HUES64 (cell line): ENCODE results near the gene TARS3.

ENCODE experiments used
- H3K27ac ChIP-seq: 2 replicates; pipeline ENCODE4 v1.7.0; 2013; ENCODE audit warnings: low read depth, low read length, inconsistent platforms
- H3K27me3 ChIP-seq: 2 replicates; pipeline ENCODE4 v1.6.1; 2013; ENCODE audit warnings: mild to moderate bottlenecking, low read length; ENCODE audit not compliant: insufficient read depth
- H3K36me3 ChIP-seq: 2 replicates; pipeline ENCODE4 v1.6.1; 2013; ENCODE audit warnings: mild to moderate bottlenecking, low read length; ENCODE audit not compliant: insufficient read depth
- H3K4me1 ChIP-seq: 2 replicates; pipeline ENCODE4 v1.6.1; 2013; ENCODE audit warnings: mild to moderate bottlenecking, low read length, moderate library complexity; ENCODE audit not compliant: insufficient read depth
- H3K4me3 ChIP-seq: 2 replicates; pipeline ENCODE4 v1.5.1; 2013; ENCODE audit warnings: mild to moderate bottlenecking, low read length, moderate library complexity
- H3K9ac ChIP-seq: 2 replicates; pipeline ENCODE4 v1.6.1; 2013; ENCODE audit warnings: mild to moderate bottlenecking, low read depth, low read length
- H3K9me3 ChIP-seq: 2 replicates; pipeline ENCODE4 v1.6.1; 2013; ENCODE audit warnings: low read depth, low read length; ENCODE audit not compliant: insufficient read depth
- WGBS: fragments of 150-250, 120-280 bp; methylation state at CpG from one replicate; pipeline ENCODE4 v1.1.7; 2013; ENCODE audit warnings: missing lambda C conversion rate; 5-methylcytosine and 5-hydroxymethylcytosine counted together

The TARS3 gene

DNA sequence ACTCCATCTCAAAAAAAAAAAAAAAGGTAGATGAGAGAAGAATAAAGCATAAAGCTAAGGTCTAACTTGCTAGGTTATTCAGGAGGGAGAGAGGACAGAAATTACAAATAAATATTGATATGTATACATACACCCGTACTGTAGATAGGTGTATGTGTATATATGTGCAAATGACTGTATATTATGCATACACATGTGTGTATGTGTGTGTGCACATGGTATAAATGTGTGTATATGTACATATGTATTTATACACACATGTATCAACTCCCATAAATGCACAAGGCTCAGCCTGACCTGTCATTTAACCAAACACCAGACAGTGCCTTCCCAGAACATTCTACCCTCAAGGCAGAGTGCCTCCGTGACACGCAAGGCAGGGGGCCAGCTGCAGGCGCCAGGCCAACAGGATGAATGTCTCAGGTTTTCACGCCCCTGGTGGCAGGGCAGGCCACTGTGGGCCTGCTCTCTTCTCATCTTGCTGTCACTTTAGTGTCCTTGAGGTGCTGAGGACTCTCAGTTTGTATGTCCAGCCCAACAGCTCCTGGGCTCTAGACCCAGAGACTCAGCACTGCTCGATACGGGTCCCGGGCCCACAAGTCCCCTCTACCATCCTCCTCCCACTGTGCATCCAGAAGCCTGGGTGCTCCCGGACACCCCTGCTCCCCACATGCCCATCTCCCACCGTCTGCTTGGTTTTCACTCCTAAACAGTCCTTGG, 112.5 kb downstream of the TARS3 start:
- no peak overlapping the region for H3K27ac ChIP-seq
- H3K9me3 ChIP-seq: no peaks in the 10 kb centered on the region
- H3K4me3 ChIP-seq: no peak overlapping the region
- no peaks in the 10 kb centered on the region for H3K36me3 ChIP-seq
- 94% methylated on average over 9 of the region's 10 CpGs for WGBS
- H3K4me1 ChIP-seq: peaks cover 7% of the 10 kb centered on the region
- H3K27me3 ChIP-seq: peaks cover 2% of the 10 kb centered on the region
- no peak overlapping the region for H3K9ac ChIP-seq

- Histone ChIP-seq H3K27ac (no peak overlapping the region), H3K9me3 (no peaks in the 10 kb centered on the region), H3K27me3 (no peaks in the 10 kb centered on the region; the same call in 1 of the 2 replicates), H3K9ac (no peak overlapping the region), H3K4me1 (no peaks in the 10 kb centered on the region; the same call in 1 of the 2 replicates), H3K36me3 (no peaks in the 10 kb centered on the region), H3K4me3 (no peak overlapping the region)
- 89% methylated on average over 15 of the region's 15 CpGs for WGBS
These were observed 113.3 kb downstream of the TARS3 start for GRCh38 chr15:101611007-101611406.

DNA sequence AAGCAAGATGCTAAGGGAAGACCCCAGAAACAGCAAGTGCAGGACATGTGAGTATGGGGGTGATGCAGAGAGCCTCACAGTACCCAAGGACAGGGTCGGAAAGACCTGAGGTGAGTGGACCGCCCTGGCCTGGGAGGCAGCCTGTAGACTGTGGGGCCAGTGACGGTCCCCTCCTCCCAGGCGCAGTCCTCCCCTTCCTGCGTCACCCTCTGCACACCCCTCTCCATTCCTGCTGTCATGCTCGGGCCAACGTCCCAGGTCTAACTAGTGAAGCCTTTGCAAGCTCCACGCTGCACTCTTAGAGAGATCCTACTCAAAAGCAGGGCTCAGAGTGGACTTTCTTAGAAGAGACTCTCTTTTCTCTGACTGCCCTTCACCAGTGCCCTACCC, 113.7 kb downstream of the TARS3 start:
- Histone ChIP-seq H3K27me3 (no peaks in the 10 kb centered on the region; the same call in 1 of the 2 replicates), H3K9ac (no peak overlapping the region), H3K4me1 (no peaks in the 10 kb centered on the region), H3K36me3 (no peaks in the 10 kb centered on the region), H3K4me3 (no peak overlapping the region), H3K27ac (no peak overlapping the region), H3K9me3 (no peaks in the 10 kb centered on the region)
- 92% methylated on average over 8 of the region's 8 CpGs for WGBS

- Histone ChIP-seq H3K27ac (no peak overlapping the region), H3K27me3 (no peaks in the 10 kb centered on the region; the same call in 1 of the 2 replicates), H3K4me3 (no peak overlapping the region), H3K9me3 (no peaks in the 10 kb centered on the region), H3K4me1 (no peaks in the 10 kb centered on the region), H3K36me3 (no peaks in the 10 kb centered on the region), H3K9ac (no peak overlapping the region)
- 92% methylated on average over 23 of the region's 23 CpGs for WGBS
These were observed 114.3 kb downstream of the TARS3 start for GRCh38 chr15:101609742-101610610.

DNA sequence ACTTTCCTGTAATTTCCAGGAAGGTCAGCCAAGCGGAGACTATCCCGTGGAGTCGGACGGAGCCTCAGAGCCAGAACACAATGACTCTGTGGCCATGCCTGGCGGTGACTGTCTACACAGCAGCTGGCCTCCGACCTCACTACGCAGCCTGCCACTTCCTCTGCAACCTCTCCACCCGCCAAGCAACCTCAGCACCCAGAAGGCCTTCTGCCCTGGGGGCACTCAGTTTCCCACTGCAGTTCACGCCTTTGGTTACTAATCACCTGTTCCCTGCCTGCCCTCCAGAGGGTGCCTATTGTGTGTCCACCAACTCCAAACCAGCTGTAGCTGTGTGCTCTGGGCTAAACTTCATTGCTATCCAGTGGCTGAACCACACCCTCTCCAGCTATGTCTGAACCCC, 116.1 kb downstream of the TARS3 start:
- no peak overlapping the region for H3K27ac ChIP-seq
- no peak overlapping the region for H3K4me3 ChIP-seq
- no peaks in the 10 kb centered on the region for H3K4me1 ChIP-seq
- H3K9ac ChIP-seq: no peak overlapping the region
- 90% methylated on average over 9 of the region's 9 CpGs for WGBS
- no peaks in the 10 kb centered on the region for H3K36me3 ChIP-seq
- H3K9me3 ChIP-seq: no peaks in the 10 kb centered on the region
- no peaks in the 10 kb centered on the region for H3K27me3 ChIP-seq

GRCh38 chr15:101607108-101607507, 117.2 kb downstream of the TARS3 start:
- no peaks in the 10 kb centered on the region for H3K9me3 ChIP-seq
- H3K27ac ChIP-seq: no peak overlapping the region
- no peak overlapping the region for H3K4me3 ChIP-seq
- 78% methylated on average over 2 of the region's 2 CpGs for WGBS
- H3K27me3 ChIP-seq: no peaks in the 10 kb centered on the region
- no peaks in the 10 kb centered on the region for H3K36me3 ChIP-seq
- H3K9ac ChIP-seq: no peak overlapping the region
- H3K4me1 ChIP-seq: no peaks in the 10 kb centered on the region

DNA sequence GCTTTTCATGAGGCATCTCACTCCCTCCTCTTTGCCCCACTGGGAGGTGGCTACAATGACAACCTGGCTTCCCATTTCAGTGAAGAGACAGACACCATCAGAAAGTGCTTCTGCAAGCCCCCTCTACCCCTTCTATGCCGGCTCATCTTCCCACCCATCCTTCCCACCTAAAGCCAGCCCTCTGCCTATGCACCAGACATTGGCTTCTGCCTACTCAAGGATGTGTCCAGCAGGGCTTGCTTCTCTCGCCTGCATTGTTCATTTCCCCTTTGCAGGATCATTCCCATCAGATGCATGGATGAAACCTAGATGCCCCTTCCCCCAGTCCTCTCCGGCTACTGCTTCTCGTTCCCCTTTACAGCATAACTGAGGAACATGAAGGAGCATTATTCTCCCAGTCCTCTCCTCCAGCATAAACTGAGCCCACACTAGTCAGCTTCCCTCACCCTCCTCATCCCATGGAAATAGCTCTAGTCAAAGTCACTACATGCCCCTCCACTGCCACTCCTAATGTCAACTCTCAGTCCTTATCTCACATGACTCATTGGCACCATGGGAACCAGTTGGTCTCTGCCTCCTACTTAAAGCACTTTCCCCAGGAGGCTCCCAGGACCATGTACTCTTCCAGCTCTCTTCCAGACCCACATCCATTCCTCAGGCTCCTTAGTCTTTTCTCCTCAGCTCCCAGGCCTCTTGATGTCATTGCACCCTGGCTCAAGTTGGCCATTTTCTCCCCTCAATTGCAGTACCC, 120.0 kb downstream of the TARS3 start:
- Histone ChIP-seq H3K4me3 (no peak overlapping the region), H3K9me3 (no peaks in the 10 kb centered on the region), H3K4me1 (no peaks in the 10 kb centered on the region), H3K9ac (no peak overlapping the region), H3K27ac (no peak overlapping the region), H3K27me3 (no peaks in the 10 kb centered on the region), H3K36me3 (no peaks in the 10 kb centered on the region)
- 88% methylated on average over 4 of the region's 4 CpGs for WGBS
